Stimulated activated CD4-positive, alpha-beta T cell treated with anti-CD3 and anti-CD28 coated beads, Interleukin-4, amount 100 ng/mL, for 24 hours (primary cell): Measurements from ENCODE around the gene TMEM74B.
A peak's percentile ranks its signal among the peaks of the same experiment; 100 is the strongest.
"Not testable (repeated sequence)": the region's sequence is repeated elsewhere in the genome, so short reads cannot be mapped to it uniquely, and the experiment has no call there.

Source experiments
- DNase-seq: peaks from one replicate; pipeline ENCODE4 v3.0.0-alpha.2; 2020

TMEM74B gene

DNA sequence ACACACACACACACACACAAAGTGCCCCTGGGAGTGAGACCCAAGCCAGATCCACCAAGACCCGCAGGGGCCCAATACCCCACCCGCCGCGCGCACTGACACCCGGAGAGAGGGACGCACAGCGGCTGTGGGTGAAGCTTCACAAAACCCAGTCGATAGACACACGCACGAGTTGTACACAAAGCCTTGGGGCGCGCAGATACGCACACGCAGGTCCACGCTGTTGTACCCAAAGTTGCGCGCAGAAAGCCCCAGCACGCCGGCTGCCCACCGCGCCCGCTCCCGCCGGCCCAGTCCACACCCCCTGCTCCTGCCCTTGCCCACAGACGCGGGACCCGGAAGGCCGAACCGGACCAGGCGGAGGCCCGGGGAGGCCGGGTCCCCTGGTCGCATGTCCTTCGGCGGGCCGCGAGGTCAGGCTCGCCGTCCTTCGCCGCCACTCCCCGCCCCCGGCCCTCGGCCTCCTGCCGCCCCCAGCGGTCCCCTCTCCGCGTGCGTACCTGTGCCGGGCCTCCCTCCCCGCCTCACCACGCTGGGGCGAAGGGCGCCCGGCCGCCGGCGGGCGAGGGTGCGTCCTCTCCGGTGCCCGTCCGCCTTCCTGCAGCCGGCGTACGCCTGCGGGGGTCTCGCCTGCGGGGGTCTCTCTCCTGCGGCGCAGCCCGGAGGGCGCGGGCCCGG lies at the start of gene TMEM74B:
TMEM74B (minus strand) TSS at position 344 of the 678 bp plus-strand sequence. CDS start 1,180 bp downstream, outside the sequence.
- DNase-seq, result no peak

- DNase-seq, result no peak
These were observed 47.7 kb upstream of the TMEM74B start for GRCh38 chr20:1232286-1233111.

GRCh38 chr20:1229541-1229940 lies 44.8 kb upstream of the TMEM74B start:
- DNase-seq, result no peak

GRCh38 chr20:1225783-1226654 lies 41.2 kb upstream of the TMEM74B start, which contains the start of gene RAD21L1:
RAD21L1 (plus strand) TSS chr20:1226044; CDS start chr20:1228454, 2,410 bp downstream.
- DNase-seq, result peak; percentile 80

DNA sequence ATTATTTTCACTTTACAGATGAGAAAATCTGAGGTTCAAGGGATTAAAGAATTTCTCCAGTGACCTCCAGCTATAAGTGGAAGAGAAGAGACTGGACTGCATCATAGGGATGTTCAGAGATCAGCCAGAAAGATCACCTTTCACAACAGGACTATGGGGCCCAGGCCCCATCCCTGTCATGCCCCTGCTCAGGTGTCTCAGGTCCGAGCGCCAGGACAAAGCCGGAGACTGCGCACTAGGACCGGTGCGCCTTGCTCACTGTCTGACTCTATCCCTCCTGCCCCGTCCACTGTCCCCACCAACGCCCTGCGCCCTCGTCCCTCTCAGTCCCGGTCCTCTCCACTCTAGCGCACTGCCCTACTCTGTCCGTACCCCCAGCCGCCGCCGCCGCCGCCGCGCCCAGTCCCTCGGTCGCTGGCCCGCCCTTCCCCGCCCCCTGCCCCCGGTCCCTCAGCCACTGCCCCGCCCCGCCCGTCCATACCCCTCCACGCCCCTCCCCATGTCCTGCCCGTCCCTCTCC lies 40.5 kb upstream of the TMEM74B start:
- no peak for DNase-seq

GRCh38 chr20:1224205-1224890 lies 39.6 kb upstream of the TMEM74B start:
- DNase-seq, result no peak

- DNase-seq, result not testable (repeated sequence)
These were observed 38.0 kb upstream of the TMEM74B start for GRCh38 chr20:1222750-1223149.

DNA sequence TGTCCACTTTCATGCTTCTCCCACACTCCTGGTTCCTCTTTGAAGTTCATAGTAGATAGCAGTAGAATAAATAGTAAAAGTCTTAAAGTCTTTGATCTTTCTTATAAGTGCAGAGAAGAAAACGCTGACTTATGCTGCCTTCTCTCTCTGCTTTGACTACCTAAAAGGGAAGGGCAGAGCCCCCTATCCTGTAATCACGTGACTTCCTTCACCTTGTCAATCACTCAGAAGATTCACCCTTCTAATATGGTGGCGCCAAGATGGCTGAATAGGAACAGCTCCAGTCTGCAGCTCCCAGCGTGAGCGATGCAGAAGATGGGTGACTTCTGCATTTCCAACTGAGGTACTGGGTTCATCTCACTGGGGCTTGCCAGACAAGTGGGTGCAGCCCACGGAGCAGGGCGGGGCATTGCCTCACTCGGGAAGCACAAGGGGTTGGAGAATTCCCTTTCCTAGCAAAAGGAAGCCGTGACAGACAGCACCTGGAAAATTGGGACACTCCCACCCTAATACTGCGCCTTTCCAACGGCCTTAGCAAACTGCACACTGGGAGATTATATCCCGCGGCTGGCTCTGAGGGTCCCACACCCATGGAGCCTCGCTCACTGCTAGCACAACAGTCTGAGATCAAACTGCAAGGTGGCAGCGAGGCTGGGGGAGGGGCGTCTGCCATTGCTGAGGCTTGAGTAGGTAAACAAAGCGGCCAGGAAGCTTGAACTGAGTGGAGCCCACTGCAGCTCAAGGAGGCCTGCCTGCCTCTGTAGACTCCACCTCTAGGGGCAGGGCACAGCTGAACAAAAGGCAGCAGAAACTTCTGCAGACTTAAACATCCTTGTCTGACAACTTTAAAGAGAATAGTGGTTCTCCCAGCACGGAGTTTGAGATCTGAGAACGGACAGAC lies 32.0 kb upstream of the TMEM74B start:
- not testable (repeated sequence) for DNase-seq

DNA sequence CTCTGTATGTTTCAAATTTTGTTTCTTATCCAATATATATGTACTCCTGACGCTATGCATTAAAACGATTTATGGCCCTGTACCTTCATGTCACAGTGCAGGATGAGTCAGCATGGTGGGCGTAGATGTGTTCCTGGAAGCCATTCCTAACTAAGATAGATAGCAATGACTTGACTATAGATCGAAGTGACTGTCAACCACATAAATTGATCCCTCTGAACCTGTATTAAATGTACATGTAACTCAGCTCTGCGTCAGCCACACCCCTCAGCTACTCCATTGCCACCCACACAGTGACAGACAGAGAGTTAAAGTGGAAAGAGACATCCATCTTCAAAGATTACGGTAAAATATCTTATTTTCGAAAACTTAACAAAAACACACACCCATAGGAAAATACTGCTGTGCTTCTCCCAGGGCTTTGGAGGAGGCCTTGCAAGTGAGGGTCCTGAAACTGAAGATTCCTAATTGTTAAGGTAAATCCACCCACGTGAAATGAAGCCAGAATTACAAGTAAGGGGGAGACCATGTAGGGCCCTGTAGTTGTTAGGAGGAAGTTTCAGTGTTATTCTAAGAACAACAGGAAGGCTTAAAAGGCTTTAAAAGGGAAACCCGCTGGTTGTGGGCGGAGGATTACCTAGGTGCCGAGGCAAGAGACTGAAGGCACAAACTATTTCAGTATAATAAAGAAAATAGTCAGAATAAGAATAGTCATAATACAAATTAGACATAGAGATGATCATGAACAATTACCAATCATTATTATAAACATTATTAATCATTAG lies 30.8 kb upstream of the TMEM74B start:
- peak; percentile 69 for DNase-seq

DNA sequence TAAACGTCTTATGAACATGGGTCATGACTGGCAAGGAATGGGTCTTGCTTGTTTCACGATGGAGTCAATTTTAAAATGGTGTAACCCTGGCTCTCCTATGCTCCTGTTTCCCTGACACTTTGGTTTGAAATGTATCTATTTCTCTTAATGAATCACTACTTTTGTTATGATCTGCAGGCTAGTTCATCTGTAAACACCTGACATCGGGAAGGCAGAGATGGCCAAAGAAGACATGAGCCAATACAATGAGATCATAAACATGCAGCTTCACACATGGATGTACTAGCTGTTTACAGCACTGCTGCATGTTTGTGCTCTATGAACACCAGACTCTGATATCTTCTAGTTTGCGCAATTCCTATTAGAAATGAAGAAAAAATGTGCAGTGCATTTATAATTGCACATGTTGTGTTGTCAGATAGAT lies 30.1 kb upstream of the TMEM74B start:
- DNase-seq, result no peak

DNA sequence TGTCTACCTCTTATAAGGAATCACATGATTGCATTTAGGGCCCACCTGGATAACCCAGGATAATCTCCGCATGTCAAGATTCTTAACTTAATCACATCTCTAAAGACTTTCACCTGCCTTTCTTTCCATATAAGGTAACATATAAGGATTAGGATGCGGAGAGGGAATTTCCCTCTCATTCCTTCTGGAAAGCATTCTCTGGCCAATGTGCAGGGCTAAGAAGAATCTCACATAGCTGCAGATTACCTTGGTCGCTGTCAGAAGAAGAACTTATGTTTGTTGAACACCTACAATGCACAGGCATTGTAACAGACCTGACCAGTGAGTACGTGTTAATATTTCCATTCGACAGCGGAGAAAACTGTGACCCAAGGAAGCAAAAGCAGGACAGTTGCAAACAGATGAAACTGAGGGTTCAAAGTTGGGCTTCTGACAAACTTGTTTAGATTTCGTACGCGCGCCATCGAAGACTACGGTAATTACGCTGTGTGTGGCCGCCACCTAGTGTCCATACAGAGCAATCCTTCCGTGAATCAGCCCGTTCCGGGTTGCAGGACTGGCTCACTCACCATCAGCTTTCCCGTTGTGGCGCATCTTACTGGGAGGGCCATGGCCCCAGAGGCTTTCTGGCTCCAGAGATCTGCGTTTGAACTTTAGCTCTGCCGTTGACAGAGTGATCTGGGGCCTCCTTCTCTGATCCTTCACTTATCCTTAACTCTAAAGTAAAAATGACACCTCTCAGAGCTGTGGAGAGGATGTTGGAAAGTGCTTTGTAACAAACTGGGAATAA lies 28.0 kb upstream of the TMEM74B start:
- DNase-seq, result peak; percentile 74

DNA sequence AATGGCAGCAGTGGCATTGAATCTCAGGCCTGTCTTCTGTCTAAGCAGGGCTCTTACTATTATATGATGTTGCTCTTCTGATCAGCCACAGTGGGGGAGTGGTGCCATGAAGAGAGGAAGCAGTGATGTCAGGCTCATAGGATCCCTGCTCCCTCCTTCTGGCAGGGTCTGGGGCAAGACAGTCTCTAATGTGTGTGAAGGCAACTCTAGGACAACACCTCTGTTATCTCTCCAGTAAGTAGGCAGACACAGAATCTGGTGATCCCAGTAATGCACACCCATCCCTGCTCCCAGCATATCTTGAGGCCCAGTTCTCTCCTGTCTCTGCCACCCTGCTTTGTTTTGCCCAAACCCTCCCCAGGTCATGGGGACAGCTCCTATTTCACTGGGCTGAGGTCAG lies 27.2 kb upstream of the TMEM74B start:
- DNase-seq, result no peak

GRCh38 chr20:1210501-1210900 lies 25.7 kb upstream of the TMEM74B start:
- no peak for DNase-seq

DNA sequence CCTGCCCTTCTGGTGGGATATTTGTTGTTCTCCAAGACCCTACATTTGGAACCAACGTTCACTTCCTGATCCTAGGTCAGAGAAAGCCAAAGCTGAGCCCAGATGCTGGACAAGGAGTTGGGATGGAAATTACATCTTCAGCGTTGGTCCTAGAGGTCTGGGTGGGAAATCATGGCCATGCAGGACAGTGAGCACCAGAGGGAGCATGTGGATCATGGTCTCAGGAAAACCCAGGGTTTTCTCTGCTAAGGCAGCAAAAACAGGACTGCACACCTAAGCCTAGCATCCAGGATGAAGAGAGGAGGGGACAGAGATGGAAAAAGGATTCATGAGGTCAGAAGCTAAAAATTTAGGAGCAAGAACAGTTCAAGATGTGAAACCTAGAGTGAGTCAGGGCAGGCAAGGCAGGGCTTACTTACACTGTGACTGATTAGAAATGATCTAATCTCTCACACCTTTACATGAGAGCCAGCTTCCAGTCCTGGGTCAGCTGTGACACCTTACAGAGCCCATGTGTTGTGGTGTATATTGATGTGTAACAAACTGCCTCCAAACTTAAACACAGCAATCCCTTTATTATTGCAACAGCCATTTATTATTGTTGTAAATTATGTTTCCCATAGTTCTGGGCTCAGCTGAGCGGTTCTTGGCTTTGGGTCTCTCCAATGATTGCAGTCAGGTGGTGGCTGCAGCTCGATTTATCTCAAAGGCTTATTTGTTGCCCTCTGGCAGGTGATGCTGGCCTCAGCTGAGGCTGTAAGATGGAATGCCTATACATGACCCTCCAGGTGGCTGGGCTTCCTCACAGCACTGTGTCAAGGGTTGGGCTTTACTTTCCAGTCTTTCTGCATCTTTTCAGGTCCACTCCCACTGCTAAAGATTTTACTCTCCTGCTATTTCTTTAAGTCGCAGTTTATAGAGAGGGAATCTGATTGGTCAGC lies 24.9 kb upstream of the TMEM74B start:
- no peak for DNase-seq

DNA sequence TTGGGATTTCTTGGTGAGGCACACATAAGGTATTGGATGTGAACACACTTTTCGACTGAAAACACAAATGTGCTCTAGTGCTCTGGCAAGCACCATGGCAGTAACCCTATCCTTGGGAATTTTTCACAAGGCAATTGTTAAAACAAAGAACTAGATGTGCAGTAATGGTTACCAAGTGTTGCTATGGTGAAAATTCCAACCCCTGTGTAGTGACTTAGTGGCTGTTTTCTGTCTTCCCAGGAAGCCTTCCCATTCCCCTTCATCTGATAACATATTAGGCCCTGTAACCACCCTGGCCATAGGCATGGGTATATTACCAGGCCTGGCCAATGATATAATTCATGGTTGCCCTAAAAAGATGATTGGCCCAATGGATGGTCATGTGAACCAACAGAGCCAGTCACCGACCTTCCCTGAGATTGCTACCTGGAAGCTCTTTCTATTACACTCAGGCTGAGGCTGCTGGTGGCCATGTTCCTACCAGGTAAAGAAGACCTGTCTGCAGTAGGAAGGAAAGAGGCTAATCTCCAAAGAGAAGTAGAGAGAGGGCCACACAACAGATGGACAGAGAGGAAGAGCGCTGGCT lies 22.6 kb upstream of the TMEM74B start:
- DNase-seq, result no peak

GRCh38 chr20:1206366-1207148 lies 21.8 kb upstream of the TMEM74B start:
- no peak for DNase-seq

GRCh38 chr20:1205802-1206201 lies 21.0 kb upstream of the TMEM74B start:
- DNase-seq, result no peak
